Thyroid gland (tissue), 4 donors: ENCODE results near the gene PRKCZ.
"Not testable (repeated sequence)": the region's sequence is repeated elsewhere in the genome, so short reads cannot be mapped to it uniquely, and the experiment has no call there.

Experiments used
- CTCF ChIP-seq, 6 experiments: fragments of 200-600 bp in 3 of 6; fragments of 450-650 bp in 3 of 6; sonication (generic) in 3 of 6; IDR thresholded peaks; one replicate each; pipeline ENCODE4 v1.5.1; 2016 to 2019; ENCODE audit warnings: antibody characterized with exemption in 6 of 6, mild to moderate bottlenecking in 2 of 6, inconsistent platforms in 1 of 6, moderate library complexity in 1 of 6
- POLR2A ChIP-seq, 2 donors: fragments of 450-650 bp; IDR thresholded peaks; one replicate each; pipeline ENCODE4 v1.6.1; 2017; ENCODE audit warnings: antibody characterized with exemption in 2 of 2, mild to moderate bottlenecking in 2 of 2, moderate library complexity in 1 of 2

GRCh38 chr1:2147869-2148268, 97.7 kb downstream of the PRKCZ start:
- TF ChIP-seq CTCF, POLR2A (IDR thresholded peaks at IDR 0.05): not testable (repeated sequence)
